Mucosa of gallbladder (tissue), 1 donor: ENCODE measurements around the gene MTCL1. TPM values are rescaled to one million over a fixed set of nuclear protein-coding genes. Genes with fewer than 3 reads are reported as not detected.

Source experiments
- DNase-seq: peaks from one replicate; pipeline ENCODE4 v3.0.0-alpha.2; 2020; ENCODE audit warnings: low spot score
- total RNA-seq: library from RNA; stranded (reverse); gene quantifications from one replicate; pipeline ENCODE4 v1.2.1, GENCODE V29; 2021
- donor health status: DM: no; HTN: no; CAD: no.

Gene MTCL1
- total RNA-seq, 1 donor from 2014 or later: 182 TPM

DNA sequence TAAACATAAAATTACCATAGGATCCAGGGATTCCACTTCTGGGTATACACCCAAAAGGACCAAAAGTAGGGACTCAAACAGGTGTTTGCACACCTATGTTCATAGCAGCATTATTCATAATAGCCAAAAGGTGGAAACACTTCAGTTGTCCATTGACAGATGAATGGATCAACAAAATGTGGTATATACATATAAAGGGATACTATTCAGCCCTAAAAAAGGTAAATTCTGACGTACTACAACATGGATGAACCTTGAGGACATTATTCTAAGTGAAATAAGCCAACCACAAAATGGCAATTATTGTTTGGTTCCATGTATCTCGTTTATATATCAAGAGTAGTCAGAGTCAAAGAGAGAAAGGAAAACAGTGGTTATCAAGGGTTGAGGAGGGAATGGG is 128.1 kb downstream of the MTCL1 start:
- no peak for DNase-seq

DNA sequence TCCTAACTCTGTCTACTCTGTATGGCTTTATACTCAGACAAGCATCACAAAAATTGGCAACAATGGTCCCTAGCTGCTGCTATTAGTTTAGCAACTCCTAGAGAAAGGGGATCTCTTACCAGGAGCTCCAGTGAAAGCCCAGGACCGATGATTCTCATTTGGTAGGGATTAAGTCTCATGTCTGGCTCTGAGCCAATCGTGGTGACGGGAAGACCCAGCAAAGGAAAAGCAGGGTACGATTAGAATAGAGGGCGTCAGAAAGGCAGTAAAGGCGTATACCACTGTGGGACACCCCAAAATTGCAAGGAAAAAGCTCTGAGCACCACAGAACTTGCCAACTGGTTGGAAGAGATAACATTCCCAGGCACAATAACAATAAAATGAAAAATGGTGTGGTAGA is 129.5 kb downstream of the MTCL1 start:
- no peak for DNase-seq

DNA sequence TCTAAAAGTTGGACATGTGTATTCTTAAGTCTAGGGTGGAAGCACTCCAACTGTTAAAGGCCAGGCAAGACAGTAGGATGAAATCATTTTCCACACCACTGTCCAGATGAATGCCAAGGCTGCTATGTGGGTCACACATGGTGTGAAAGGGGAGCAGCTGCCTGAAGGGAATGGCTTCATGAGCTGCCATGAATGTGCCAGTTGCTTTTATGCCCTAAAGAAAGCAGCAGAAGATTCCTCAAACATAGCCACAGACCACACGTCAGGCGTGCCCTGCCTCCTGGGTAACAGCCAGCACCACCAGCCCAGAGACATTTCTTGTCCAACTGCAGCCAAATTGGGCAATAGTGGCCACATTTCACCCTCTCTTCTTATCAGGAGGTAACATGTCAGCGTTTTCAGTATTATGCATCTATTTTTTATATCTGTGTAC is 130.2 kb downstream of the MTCL1 start:
- DNase-seq: no peak

DNA sequence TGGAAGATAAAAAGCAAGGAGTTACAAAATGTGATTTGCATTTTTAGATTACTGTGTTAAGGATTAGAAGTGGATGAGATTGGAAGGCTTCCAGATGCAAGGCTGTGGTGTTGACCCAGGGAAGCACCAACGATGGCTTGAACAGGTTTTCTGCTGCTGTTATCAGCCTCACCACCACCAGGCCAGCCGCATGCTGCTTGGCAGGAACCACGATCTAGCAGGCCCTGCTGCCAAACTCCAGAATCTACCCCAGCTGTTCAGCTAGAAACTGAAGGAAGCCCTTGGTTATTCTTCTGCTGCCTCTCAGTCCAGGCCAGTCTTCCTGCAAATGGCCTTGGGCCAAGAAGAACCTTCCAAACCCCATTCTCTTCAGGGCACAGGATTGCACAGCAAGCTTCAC is 133.9 kb downstream of the MTCL1 start:
- DNase-seq: no peak

DNA sequence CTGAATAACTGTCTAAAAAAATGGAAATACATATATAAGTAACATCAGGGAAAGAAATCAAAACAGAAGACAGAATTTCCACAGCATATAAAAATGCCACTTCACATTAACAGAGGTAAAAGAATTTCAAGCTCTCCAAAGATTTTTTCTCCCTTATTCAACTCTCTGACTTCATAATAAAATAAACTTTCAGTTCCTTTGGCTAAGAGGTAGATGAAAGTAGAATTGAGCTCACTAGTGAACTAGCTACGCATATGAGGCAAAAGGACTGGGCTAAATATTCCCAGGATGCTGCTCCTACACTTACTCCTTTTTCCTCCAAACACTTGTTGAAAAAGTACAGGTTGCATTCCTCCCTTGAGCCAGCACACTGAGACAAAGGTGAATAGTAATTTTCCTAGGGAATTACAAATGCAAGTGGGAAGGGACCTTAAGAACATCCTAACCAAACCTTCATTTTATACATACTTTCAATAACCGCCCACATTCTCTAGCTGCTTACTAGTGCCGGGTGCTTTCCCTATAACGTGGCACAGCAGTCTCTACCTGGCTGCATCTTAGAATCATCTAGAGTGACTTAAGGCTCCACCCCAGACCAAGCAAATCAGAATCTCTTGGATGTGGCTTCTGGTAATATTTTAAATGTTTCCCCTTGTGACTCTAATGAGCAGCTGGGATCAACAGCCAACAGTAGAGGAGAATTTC is 136.6 kb downstream of the MTCL1 start:
- no peak for DNase-seq

DNA sequence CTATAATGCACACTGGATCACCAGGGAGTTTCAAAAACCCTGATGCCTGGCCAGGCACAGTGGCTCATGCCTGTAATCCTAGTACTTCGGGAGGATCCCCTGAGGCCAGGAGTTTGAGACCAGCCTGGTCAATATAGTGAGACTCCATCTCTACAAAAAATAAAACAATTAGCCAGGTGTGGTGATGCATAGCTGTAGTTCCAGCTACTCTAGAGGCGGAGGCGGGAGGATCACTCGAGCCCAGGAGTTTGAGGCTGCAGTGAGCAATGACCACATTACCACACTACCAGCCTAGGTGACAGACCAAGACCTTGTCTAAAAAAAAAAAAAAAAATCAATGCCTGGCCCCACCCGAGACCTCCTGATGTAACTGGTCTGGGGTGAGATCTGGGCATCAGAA is 137.2 kb downstream of the MTCL1 start:
- DNase-seq: no peak

DNA sequence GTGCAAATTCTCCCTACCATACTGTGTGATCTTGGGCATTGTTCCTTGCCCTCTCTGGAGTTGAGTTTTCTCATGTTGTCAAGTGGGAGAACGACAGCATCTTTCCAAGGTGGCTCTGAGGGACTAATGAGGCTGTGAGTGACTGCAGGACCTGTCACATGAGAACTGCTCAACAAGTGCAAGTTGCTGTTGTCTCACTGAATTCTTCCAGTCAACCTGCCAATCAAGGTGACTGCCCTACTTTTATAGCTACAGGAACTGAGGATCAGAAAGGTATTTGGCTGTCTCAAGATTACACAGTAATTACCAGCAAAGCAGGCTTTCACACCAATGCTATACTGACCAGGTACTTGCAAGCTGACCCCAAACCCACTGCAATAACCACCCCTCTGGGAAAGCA is 137.6 kb downstream of the MTCL1 start:
- no peak for DNase-seq

DNA sequence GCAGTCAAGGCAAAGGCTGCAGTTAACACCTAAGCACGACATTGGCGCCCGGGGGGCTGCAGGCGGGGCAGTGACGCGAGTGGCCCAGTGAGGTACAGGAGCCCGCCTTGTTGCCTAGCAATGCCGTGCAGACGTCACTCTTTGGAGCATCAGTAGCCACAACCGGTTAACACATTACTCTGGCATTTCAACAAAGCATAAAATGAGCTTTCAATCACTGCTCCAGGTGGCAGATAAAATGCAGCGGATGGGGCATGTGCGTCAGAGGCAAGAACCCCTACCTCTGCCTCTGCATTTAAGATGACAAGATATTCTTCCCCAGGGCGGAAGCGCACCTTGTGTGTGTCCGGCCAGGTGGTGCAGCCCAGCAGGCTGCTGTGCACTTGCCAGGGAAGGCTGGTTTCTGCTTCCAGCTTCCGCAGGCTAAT is 139.4 kb downstream of the MTCL1 start:
- DNase-seq: no peak

DNA sequence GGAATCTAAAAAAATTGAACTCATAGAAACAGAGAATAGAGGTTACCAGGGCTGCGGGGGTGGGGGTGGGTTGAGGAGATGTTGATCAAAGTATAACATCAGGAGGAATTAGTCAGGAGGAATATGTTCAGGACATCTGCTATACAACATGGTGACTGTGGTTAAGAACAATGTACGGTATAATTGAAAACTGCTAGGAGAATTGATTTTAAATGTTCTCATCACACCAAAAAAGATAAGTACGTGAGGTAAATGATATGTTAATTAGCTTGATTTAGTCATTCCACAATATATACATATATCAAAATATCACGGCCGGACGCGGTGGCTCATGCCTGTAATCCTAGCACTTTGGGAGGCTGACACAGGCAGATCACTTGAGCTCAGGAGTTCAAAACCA is 140.2 kb downstream of the MTCL1 start:
- no peak for DNase-seq

DNA sequence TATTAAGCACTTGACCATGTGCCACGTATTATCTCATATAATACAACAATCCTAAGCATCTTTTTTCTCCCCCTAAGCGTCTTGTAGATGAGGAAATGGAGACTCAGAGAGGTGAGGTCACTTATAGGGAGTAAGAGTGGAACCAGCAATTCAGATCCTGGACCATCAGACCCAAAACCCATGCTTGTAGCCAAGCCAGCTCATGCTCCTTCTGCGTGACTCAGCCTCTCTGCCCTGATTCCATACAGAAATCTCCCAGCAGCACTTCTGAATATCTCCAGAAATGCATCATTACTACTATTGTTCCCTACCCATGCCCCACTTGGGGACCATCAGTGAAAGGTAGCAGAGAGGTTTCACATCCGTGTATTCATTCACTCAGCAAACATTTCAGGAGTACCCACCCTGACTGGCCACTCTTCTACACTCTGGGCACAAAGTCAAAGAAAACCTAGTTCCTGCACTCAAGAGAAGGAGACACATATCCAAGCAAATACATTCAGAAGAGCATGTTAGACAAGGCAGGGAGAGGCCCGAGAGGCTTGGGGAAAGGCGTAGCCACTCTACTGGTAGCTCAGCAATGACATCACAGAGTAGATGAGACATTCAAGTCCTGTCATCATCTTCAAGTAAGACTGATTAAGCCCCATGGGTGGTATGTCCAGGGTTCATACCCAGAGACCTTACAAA is 141.9 kb downstream of the MTCL1 start:
- DNase-seq: no peak

DNA sequence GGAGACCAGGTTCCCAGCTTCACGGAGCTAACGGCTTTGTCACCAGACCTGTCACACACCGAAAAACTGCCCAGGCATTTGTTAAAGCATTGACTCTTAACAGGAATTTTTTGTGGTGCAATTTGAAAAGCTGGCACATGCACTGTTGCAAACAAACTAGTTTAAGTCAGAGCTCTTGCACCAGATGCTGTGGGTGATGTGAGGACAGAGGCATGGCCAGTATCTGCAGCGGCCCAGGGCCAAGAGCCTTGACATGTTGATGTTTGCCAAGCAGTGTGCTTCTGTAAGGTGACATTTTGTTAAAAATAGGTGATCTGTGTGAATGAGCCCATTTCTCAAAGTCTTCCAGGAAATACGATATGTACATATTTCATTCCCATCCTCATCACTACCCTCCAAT is 142.5 kb downstream of the MTCL1 start:
- DNase-seq: no peak

DNA sequence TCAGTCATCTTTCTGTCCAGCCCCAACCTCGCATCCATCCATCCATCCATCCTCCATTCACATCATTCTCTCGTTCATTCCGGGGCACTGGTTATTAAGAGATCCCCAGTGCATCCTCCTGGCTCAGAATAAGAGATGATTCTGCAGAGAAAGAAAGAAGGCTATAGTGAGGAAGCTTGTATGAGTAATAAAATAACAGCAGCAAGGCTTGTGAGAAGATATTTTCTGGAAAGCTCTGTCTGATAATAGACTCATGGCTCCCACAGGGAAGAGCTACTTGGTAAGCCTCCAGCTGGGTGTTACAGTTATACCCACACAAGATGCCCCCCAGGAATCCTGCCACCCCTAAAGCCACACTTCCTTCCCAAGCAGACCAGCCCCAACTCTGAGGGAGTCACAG is 143.2 kb downstream of the MTCL1 start:
- DNase-seq: no peak

DNA sequence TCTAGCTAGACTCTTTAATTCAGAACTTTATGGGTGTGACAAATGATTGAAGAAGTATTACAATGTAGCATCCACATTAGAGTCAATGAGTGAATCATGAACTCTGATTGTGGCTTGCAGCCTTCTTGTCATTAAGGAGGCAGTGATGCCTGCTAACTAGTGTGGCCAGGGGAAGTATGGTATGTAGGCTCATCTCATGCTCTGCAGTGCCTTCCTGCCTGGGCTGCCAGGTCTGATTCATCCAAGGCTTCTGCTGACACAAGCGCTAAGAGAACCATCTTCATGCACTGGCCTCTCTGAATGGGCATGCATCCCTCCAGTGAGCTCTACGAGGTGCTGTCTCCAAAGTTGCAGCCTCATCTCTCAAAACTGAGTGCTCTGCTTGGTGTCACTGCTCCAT is 144.3 kb downstream of the MTCL1 start:
- DNase-seq: no peak

DNA sequence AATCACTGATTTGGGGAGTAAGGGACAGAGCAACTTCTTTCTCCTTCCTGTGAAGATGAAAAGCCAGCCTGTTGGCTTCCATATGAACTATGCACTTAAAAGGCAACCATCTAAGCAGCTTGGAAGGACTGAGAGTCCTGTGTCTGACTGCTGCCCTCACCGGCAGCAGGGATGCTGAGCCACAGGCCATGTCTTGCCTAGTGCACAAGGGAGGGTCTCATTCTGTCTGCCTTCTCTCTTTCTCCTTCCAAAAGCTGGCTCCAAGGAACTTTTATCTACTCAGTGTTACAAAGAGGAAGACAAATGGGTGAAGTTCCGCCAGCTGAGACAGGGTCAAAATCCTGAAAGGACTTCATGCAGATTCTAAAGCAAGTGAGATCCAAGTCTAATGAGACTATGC is 146.3 kb downstream of the MTCL1 start:
- DNase-seq: no peak

DNA sequence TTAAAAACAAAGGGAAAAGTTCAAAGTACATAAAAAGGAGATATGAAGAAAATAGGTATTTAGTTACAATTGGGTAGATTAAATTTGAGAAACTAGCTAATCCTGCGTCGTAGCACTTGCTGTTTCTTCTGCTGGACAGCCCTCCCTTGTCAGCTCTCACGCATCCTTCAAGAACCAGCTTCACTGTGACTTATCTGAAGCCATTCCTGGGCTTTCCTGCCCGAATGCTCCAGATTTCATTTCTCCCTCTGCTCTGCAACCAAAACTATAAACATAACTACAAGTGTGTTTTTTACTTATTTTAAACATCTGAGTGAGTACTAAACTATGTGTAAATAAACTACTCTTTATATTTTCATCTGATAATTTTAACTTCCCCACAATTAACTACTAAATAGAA is 149.2 kb downstream of the MTCL1 start:
- no peak for DNase-seq

DNA sequence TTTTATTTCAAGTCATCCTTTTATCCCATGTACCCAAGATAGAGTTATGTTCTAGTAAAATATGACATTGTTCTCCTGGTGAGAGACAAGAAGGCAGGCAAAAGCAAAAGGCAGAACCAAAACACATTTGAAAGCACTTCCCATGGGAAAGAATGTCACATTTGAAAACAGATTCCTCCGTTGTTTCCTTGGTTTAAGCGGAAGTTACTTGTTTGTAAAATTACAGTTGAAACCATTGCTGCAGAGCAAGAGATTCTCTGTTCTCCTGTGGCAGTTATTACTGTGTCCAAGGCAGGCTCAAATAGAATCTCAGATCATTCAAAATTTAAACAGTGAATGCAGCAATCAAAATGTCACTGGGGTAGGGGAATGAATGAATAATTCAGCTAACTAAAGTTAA is 149.6 kb downstream of the MTCL1 start:
- DNase-seq: no peak

DNA sequence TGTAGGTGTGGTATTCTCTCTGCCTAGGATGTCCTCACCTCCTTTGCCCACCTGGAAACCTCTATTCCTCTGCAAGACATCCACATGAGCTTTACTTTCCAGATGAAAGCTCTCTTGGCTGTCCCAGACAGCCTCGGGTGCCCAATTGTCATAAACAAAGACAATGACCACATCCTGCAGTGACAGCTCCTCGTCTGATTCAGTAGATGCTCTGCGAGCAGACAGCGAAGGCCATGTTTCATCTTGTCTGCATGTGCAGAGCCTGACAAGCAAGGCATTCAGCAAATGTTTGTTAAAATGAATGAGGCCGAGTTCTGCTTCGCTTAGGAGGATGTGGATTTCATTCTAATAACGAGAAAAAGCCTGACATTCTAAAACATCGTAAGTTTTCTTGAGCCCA is 150.9 kb downstream of the MTCL1 start:
- DNase-seq: no peak

DNA sequence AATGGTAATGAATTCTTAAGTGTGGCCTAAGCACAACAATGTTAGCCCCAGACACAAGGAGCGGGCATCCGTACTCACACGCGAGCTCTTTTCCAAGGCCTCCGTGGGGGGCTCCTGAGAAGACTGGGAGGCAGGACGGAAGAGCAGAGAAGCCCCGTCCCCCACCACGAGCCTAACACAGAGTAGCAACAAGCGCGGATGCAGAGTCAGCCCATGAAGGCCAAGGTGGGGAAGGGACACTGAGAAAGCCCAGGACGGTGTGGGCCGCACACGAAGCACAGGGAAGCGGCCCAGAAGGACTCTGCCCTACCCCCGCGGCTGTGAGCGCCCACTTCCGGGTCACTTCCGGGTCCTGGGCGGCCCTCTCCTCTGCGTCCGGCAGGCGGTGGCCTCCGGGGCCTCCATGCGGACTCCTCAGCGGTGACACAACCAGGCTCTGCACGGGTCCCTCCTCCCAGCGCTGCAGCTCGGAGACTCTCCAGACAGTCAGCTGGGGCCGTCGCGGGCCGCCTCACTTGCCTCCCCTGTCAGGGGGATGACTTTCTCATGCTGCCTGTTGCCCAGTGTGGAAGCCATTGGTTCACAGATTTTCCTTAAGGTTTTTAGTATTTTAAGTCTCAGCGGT is 151.5 kb downstream of the MTCL1 start:
- no peak for DNase-seq

DNA sequence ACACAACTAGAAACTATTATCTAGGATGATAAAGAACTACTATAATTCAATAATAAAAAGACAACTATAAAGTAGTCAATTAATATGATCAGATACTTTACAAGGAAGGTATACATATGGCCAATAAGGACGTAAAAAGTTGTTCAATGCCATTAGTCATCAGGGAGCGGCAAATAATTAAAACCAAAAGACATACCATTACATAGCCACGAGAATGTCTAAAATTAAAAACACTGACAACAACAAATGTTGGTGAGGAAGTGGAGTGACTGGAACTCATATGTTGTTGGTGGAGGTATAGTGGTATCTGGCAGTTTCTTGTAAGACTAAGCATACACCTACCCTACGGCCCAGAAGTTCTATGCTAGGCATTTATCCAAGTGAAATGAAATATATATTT is 152.4 kb downstream of the MTCL1 start:
- DNase-seq: no peak

DNA sequence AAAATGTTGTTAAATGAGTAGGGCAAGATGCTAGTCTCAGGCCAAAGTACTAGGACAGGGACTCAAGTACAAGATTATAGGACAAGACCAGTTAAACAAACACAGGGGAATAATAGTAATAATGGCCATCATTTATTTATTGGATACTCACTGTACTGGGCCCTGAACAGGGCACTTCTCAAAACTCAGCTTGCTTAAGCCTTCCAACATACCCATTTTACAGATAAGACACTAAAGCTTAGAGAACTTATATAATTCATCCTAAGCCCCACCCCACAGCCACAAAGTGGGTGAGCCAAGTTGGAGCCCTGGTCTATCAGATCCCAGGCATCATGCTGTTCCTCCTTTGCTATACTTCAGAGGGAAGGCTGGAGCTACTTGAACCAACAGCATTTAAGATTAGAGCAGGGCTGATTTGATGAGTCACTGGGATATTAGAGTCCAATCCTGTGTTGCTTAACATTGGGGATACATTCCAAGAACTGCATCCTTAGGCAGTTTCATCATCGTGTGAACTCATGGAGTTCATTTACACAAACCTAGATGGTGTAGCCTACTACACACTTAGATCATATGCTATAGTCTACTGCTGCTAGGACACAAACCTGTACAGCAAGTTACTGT is 153.6 kb downstream of the MTCL1 start:
- DNase-seq: no peak

DNA sequence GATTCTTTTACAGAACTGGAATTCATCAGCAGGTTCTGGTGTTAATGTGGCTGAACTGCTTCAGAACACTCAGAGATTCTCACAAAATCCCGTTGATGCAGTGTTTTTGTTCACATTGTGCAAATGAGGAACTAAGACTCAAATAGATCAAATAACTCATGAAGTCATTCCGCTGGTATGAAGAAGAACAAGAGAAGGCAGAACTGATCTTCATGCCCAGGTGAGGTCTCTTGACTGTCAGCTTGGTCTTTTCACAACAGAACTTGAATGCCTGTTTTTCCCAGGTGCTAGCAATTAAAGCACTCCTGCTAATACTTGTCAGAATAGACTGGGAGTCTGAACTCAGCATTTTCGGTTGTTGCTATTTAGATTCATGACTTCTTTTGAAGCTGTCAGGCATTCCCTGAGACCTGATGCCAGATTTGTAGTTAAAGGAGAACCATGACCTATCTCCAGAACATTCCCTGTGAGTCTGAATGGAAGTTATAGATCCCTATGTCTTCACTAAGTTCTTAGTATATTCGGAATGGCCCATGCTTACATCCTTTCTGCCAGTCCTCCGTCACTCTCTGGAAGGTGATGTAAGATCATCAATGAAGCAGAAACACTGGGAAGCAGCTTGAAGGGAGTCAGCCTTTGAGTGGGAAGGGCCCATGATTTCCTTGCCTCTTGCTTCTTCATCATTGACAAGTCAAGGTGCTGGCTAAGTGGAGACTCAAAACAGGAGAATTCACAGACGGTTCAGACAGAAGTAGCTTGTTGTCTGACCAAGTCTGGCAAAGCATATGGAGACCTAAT is 155.7 kb downstream of the MTCL1 start:
- DNase-seq: no peak

DNA sequence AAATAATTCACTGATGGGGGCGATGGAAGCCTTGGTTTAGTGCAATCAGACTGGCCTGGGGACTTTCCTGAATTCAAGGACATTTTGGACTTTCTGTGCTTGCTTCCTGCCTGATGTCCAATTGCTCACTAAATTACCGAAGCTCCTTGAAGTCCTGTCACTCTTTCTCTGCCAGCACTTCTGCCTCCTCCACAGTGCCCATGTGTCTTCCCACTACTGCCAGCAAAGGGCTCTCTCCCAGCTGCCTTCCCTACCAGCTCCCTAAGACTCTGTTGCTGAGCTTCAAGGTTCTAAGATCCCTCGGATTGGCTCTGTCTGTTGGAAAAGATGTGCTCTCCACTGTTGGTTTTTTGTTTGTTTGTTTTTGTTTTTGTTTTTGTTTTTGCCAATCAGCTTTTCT is 158.1 kb downstream of the MTCL1 start:
- no peak for DNase-seq
